Activated CD8-positive, alpha-beta memory T cell treated with anti-CD3 and anti-CD28 coated beads, Interleukin-2, amount 50 U/mL, for 24 hours (primary cell): Measurements from ENCODE around the gene PGAM2.
A peak's percentile ranks its signal among the peaks of the same experiment; 100 is the strongest.
"Not testable (repeated sequence)": the region's sequence is repeated elsewhere in the genome, so short reads cannot be mapped to it uniquely, and the experiment has no call there.

Experiments
- DNase-seq: peaks from one replicate; pipeline ENCODE4 v3.0.0-alpha.2; 2020; ENCODE audit errors: extremely low read depth

The PGAM2 gene

GRCh38 chr7:44051611-44052220, 13.7 kb downstream of the PGAM2 start:
- no peak for DNase-seq

- DNase-seq = no peak
These were observed 14.3 kb downstream of the PGAM2 start for GRCh38 chr7:44050915-44051560.

DNA sequence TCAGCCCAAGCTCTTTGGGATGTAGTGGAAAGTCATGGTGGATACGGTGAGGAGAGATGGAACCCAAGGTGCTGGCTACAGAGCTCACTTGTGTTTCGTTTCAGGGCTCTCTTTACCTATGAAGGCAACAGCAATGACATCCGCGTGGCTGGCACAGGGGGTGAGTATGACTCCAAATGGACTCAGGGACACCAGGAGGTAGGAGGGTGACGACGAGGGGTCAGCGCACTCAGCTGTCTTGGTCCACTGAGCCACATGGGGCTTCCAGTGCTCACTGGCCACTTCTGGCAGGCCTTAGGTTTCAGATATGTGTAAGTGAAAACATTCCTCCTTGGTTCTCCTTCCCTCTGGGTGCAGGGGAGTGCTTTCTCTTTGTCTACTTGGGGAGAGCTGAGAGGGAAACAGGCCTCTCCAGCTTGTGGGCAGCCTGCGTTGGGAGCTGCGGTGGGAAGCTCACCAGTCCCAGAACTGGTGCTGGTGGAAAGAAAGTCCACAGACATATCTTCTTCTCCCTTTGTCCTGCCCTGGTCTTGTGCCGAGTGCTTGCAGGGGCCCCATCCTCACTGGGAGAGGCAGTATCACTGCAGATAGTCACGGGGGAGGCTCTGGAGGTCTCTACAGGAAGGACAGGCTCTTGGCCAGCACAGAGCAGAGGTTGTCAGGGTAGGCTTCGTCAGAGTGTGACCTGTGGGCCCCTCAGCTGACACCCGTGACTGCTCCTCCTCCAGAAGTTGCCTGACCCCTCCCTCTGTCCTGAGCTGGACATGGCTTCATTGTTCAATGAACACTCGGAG, 15.0 kb downstream of the PGAM2 start:
- DNase-seq = no peak

GRCh38 chr7:44048031-44048795, 17.2 kb downstream of the PGAM2 start:
- DNase-seq = no peak

GRCh38 chr7:44046321-44047061, 18.9 kb downstream of the PGAM2 start:
- no peak for DNase-seq

GRCh38 chr7:44045226-44046014, 19.9 kb downstream of the PGAM2 start:
- no peak for DNase-seq

- peak; percentile 89 for DNase-seq
These were observed 20.8 kb downstream of the PGAM2 start, which contains the start of gene DBNL for GRCh38 chr7:44044315-44045225. TSS of gene DBNL (plus strand) at chr7:44044702. CDS start at chr7:44044738, 36 bp downstream.

DNA sequence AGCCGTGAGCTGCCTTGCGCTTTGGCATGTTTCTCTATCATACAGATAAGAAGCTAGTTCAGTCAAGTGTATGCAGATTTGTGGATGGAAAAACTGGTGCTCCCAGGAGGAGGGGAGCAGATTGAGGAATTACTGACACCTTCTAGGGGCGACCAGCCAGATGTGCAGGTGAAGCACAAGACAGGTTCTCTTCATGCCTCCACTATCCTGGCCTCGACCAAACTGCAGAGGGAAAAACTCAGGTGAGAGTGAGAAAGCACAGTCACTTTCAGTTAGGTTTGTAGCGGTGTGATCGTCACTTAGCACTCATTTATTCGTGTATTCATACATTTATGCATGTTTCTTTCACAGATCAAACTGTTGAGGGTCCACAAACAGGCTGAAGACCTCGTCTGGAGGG, 21.5 kb downstream of the PGAM2 start:
- no peak for DNase-seq

DNA sequence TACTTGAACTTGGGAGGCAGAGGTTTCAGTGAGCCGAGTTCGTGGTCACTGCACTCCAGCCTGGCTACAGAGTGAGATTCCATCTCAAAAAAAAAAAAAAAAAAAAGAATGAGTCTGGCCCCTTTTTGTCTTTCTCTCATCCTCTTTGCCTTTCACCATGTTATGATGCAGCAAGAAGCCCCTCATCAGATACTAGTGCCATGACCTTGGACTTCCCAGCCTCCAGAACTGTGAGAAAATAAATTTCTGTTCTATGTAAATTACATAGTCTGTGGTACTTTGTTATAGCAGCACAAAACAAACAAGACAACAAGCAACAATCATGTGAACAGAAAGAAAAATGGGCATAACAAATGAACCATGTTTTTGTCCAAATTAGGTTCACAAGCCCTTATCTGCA, 23.1 kb downstream of the PGAM2 start:
- no peak for DNase-seq

DNA sequence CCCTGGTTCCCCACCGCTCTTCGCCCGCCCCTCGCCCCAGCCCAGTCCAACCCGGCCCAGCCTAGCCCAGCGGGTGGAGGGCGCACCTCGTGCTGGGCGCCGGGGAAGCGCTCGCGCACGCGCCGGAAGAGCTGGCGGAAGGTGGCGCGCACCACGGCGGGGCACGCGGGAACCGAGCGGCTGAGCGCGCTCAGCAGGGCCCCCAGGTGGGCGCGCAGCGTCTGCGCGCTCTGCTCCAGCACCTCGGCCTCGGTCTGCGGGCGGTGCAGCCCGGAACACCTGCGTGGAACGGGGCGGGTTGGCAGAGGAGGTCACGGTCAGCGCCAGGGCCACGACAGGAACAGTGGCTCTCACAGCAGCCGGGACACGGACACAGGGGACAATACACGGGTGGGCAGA, 24.9 kb downstream of the PGAM2 start:
- DNase-seq = not testable (repeated sequence)

DNA sequence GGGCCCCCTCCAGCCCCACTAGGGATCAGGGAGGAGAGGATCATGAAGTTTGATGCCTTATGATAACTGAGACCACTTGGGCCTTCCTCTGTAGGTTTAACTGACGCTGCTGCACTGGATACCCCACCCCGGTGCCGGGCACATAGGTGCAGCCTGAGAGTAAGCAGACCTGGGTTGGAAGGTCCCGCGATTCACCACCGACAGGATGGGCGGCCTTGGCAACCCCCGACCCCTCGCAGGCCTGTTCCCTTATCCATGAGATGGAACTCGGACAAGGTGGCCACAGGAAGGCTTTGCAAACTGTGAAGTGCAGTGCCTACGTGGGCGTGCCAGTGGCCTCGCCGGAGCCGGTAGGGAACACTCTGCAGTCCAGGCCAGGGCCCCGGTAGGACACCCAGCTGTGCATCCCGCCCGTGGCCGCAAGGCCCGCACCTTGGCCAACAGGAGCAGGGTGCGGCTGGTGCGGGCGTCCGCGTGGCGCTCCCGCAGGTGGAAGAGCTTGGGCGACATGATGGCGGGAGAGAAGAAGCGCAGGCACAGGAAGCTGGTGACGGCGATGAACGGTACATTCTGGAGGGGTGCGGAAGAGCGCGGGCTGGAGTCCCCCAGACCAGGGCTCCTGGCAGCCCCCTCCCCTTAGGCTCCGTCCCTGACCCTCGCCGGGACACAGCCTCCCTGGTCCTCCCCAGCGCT, 25.4 kb downstream of the PGAM2 start:
- not testable (repeated sequence) for DNase-seq

- not testable (repeated sequence) for DNase-seq
These were observed 26.3 kb downstream of the PGAM2 start for GRCh38 chr7:44038961-44039558.

DNA sequence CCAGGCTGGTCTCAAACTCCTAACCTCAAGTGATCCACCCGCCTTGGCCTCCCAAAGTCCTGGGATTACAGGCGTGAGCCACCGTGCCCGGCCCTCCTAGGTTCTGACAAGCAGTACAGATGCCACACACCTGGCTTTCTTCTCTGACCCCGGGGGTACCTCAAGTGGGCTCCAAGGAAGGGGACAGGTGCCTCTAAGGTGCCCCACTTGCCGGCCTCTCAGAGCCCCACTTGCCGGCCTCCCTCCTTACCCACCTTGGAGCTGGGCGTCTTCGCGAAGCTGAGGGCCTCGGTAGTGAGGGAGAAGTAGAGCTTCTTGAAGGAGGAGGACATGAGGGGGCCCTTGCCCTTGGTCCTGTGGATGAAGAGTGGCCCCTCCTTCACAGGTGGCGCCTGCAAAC, 26.8 kb downstream of the PGAM2 start:
- DNase-seq = not testable (repeated sequence)

GRCh38 chr7:44037951-44038350, 27.4 kb downstream of the PGAM2 start:
- not testable (repeated sequence) for DNase-seq

DNA sequence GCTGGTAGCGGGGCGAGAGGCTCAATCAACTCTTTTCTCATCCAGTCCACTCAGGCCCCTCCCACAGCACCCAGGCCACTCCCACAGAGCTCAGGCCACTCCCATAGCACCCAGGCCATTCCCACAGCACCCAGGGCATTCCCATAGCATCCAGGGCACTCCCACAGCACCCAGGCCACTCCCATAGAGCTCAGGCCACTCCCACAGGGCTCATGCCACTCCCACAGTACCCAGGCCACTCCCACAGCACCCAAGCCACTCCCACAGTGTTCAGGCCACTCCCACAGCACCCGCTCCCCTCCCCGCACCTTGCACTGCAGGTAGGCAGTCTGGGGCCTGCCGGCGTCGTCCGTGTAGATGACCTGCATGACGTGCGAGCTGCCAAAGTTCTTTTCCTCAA, 29.0 kb downstream of the PGAM2 start:
- not testable (repeated sequence) for DNase-seq

GRCh38 chr7:44033971-44034844, 31.2 kb downstream of the PGAM2 start:
- not testable (repeated sequence) for DNase-seq

DNA sequence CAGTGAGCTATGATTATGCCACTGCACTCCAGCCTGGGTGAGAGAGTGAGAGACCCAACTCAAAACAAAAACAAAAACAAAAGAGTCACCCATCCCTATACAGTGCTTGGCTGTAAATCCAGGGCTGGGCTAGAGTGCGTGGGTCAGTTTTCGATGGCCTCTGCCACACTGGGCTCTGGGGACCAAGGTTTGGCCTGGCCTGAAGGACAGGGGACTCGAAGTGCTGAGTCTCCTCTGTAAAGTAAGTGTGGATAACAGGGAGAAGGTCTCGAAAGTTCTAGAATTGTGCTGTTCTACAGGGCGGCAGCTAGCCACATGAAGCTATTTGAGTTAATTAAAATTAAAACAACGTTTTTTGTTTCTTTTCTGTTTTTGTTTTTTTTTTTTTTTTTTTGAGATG, 33.3 kb downstream of the PGAM2 start:
- DNase-seq = not testable (repeated sequence)
